Ishikawa (cell line): ENCODE data around the gene ANKRD11.

Source experiments
- CEBPB ChIP-seq: IDR thresholded peaks from 2 replicates; pipeline ENCODE4 v1.6.1; 2012
- CREB1 ChIP-seq: IDR thresholded peaks from 2 replicates; pipeline ENCODE4 v1.6.1; 2012; ENCODE audit warnings: low read depth
- EGR1 ChIP-seq: IDR thresholded peaks from 2 replicates; pipeline ENCODE4 v1.6.1; 2012
- EP300 ChIP-seq: IDR thresholded peaks from 2 replicates; pipeline ENCODE4 v1.6.1; 2012; ENCODE audit warnings: borderline replicate concordance
- FOXM1 ChIP-seq: IDR thresholded peaks from 2 replicates; pipeline ENCODE4 v1.6.1; 2012; ENCODE audit warnings: low read depth, borderline replicate concordance
- NFIC ChIP-seq: IDR thresholded peaks from 2 replicates; pipeline ENCODE4 v1.6.1; 2012
- RAD21 ChIP-seq: IDR thresholded peaks from 2 replicates; pipeline ENCODE4 v1.6.1; 2012; ENCODE audit warnings: low read depth
- TAF1 ChIP-seq: IDR thresholded peaks from 2 replicates; pipeline ENCODE4 v1.6.1; 2012; ENCODE audit warnings: low read depth, mild to moderate bottlenecking
- TCF12 ChIP-seq: IDR thresholded peaks from 2 replicates; pipeline ENCODE4 v1.6.1; 2012; ENCODE audit warnings: low read depth
- TEAD4 ChIP-seq: IDR thresholded peaks from 2 replicates; pipeline ENCODE4 v1.6.1; 2012
- YY1 ChIP-seq: IDR thresholded peaks from 2 replicates; pipeline ENCODE4 v1.6.1; 2012; ENCODE audit warnings: low read depth
- ZBTB7A ChIP-seq: IDR thresholded peaks from 2 replicates; pipeline ENCODE4 v1.6.1; 2012; ENCODE audit warnings: low read depth
- TF ChIP-seq, protein P1 (sequence below): IDR thresholded peaks from 2 replicates; pipeline ENCODE4 v1.6.1; 2012
- TF ChIP-seq, protein P2 (sequence below): IDR thresholded peaks from 2 replicates; pipeline ENCODE4 v1.6.1; 2012; ENCODE audit warnings: low read depth, mild to moderate bottlenecking
- TF ChIP-seq, protein P3 (sequence below): IDR thresholded peaks from 2 replicates; pipeline ENCODE4 v1.6.1; 2012

ANKRD11 gene

DNA sequence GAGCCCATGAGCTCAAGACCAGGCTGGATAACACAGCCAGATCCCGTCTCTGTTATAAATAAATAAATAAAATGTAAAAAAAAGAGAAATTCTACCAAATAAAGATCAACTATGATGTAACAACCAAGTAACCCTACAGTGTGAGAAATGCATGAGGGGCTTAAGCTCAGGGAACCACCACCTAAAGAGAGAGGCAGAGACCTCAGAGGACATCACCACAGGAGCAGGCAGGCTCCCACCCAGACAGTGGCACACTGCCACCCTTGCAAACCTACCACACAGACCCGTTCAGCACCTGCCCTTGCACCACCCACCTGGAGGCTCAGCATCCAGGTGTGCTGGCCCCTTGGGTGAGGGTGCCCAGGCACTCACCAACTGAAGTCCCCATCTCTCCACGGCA, 45.6 kb downstream of the ANKRD11 start:
- TF ChIP-seq, protein P1, sequence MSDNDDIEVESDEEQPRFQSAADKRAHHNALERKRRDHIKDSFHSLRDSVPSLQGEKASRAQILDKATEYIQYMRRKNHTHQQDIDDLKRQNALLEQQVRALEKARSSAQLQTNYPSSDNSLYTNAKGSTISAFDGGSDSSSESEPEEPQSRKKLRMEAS = no peak
- TF ChIP-seq RAD21 (no peak), CEBPB (no peak), YY1 (no peak), CREB1 (no peak), FOXM1 (no peak), NFIC (no peak), TEAD4 (no peak), ZBTB7A (no peak), EGR1 (no peak), EP300 (no peak), TAF1 (no peak), TCF12 (no peak)
- TF ChIP-seq, protein P2, sequence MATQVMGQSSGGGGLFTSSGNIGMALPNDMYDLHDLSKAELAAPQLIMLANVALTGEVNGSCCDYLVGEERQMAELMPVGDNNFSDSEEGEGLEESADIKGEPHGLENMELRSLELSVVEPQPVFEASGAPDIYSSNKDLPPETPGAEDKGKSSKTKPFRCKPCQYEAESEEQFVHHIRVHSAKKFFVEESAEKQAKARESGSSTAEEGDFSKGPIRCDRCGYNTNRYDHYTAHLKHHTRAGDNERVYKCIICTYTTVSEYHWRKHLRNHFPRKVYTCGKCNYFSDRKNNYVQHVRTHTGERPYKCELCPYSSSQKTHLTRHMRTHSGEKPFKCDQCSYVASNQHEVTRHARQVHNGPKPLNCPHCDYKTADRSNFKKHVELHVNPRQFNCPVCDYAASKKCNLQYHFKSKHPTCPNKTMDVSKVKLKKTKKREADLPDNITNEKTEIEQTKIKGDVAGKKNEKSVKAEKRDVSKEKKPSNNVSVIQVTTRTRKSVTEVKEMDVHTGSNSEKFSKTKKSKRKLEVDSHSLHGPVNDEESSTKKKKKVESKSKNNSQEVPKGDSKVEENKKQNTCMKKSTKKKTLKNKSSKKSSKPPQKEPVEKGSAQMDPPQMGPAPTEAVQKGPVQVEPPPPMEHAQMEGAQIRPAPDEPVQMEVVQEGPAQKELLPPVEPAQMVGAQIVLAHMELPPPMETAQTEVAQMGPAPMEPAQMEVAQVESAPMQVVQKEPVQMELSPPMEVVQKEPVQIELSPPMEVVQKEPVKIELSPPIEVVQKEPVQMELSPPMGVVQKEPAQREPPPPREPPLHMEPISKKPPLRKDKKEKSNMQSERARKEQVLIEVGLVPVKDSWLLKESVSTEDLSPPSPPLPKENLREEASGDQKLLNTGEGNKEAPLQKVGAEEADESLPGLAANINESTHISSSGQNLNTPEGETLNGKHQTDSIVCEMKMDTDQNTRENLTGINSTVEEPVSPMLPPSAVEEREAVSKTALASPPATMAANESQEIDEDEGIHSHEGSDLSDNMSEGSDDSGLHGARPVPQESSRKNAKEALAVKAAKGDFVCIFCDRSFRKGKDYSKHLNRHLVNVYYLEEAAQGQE = no peak
- TF ChIP-seq, protein P3, sequence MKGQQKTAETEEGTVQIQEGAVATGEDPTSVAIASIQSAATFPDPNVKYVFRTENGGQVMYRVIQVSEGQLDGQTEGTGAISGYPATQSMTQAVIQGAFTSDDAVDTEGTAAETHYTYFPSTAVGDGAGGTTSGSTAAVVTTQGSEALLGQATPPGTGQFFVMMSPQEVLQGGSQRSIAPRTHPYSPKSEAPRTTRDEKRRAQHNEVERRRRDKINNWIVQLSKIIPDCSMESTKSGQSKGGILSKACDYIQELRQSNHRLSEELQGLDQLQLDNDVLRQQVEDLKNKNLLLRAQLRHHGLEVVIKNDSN = no peak

DNA sequence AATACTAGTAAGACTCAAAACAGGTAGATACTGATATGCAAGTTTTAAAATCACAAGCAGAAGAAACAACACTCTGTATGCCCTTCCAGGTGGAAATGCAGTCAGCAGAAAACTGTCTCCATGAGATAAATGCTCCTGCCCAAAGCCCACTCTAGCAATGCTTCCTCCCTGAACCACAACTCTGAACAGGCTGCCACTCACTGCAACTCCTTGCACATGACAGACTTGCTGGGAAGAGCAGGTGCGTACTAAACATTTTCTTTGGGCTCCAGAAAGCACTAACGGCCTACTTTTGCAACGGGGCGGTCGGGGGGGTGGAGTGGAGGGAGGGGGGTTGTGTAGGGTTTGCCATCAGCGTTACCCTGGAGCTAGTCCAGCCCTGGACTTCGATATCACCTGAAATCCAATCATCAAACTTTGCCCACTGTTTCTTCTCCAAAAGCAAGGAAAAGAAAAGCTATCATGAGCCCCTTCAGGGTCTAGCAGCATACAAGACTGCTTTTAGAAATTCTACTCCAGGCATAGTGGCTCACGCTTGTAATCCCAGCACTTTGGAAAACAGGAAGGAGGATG, 46.1 kb downstream of the ANKRD11 start:
- TF ChIP-seq, protein P2 = no peak
- TF ChIP-seq TCF12 = no peak
- no peak for TF ChIP-seq RAD21
- TF ChIP-seq, protein P1 = no peak
- TF ChIP-seq EGR1 = no peak
- no peak for TF ChIP-seq NFIC
- no peak for TF ChIP-seq TAF1
- TF ChIP-seq CREB1 = no peak
- TF ChIP-seq YY1 = no peak
- TF ChIP-seq ZBTB7A = no peak
- TF ChIP-seq CEBPB = no peak
- TF ChIP-seq FOXM1 = no peak
- TF ChIP-seq TEAD4 = no peak
- TF ChIP-seq, protein P3 = no peak
- no peak for TF ChIP-seq EP300

DNA sequence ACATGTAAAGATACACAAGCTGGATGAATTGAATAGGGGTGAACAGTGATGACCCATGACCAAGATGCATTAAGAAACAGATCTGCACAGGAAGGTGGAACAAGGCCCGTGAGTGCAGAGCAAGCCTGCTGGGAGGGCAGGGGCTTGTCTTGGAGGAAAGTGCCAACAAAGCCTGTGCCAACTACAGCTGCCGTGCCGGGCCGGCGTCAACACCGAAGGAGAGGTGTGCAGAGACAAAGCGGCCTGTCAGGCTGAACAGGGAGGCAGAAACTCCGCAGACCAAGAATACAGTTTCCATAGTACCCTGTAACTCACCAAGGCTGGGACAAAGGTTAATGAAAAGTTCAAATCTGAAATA, 46.7 kb downstream of the ANKRD11 start:
- no peak for TF ChIP-seq ZBTB7A
- TF ChIP-seq NFIC = peak; percentile 75
- TF ChIP-seq, protein P1 = peak; percentile 64; the same call in 1 of the 2 replicates
- no peak for TF ChIP-seq RAD21
- TF ChIP-seq CREB1 = no peak
- no peak for TF ChIP-seq CEBPB
- peak; percentile 19 for TF ChIP-seq EP300

DNA sequence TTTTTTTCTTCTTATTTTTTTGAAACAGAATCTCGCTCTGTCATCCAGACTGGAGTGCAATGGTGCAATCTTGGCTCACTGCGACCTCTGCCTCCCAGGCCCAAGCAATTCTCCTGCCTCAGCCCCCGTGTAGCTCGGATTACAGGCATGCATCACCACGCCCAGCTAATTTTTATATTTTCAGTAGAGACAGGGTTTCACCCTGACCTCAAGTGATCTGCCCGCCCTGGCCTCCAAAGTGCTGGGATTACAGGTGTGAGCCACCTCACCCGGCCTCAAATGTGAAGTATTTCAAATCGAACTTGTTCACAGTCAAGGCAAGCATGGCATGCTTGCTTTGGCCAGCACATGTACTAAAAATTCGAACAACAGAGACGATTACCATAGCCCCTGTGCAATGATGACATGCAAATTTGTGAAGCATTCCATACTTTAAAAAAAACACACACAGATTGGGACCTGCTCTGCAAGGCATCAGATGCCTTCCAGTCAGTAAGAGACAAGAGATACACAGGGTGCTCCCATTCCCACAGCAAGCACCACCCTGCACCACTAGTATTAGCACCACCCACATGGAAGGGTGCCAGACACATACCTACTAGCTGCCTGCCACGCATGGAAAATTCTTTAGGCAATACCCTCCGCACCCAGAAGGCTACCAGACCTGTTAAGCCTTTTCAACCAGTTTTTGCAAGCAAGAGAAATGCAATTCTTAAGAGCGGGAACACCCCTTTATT, 47.2 kb downstream of the ANKRD11 start:
- TF ChIP-seq, protein P1 = peak; percentile 86
- TF ChIP-seq FOXM1 (peak; percentile 37; the same call in 1 of the 2 replicates), CEBPB (peak; percentile 79), TCF12 (peak; percentile 81), YY1 (0 out of 2 replicates have a peak, but pooled peaks have one; percentile 16), RAD21 (peak; percentile 9; the same call in 1 of the 2 replicates), EP300 (peak; percentile 79; the same call in 1 of the 2 replicates), CREB1 (no peak), TEAD4 (peak; percentile 92), NFIC (peak; percentile 92), ZBTB7A (no peak), EGR1 (no peak), TAF1 (no peak)
- TF ChIP-seq, protein P3 = no peak
- TF ChIP-seq, protein P2 = no peak
